ENCODE measurements around the gene HARS2.
A peak's percentile ranks its signal among the peaks of the same experiment; 100 is the strongest.
"Not testable (repeated sequence)": the region's sequence is repeated elsewhere in the genome, so short reads cannot be mapped to it uniquely, and the experiment has no call there.

Gene HARS2, protein sequence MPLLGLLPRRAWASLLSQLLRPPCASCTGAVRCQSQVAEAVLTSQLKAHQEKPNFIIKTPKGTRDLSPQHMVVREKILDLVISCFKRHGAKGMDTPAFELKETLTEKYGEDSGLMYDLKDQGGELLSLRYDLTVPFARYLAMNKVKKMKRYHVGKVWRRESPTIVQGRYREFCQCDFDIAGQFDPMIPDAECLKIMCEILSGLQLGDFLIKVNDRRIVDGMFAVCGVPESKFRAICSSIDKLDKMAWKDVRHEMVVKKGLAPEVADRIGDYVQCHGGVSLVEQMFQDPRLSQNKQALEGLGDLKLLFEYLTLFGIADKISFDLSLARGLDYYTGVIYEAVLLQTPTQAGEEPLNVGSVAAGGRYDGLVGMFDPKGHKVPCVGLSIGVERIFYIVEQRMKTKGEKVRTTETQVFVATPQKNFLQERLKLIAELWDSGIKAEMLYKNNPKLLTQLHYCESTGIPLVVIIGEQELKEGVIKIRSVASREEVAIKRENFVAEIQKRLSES

DNA sequence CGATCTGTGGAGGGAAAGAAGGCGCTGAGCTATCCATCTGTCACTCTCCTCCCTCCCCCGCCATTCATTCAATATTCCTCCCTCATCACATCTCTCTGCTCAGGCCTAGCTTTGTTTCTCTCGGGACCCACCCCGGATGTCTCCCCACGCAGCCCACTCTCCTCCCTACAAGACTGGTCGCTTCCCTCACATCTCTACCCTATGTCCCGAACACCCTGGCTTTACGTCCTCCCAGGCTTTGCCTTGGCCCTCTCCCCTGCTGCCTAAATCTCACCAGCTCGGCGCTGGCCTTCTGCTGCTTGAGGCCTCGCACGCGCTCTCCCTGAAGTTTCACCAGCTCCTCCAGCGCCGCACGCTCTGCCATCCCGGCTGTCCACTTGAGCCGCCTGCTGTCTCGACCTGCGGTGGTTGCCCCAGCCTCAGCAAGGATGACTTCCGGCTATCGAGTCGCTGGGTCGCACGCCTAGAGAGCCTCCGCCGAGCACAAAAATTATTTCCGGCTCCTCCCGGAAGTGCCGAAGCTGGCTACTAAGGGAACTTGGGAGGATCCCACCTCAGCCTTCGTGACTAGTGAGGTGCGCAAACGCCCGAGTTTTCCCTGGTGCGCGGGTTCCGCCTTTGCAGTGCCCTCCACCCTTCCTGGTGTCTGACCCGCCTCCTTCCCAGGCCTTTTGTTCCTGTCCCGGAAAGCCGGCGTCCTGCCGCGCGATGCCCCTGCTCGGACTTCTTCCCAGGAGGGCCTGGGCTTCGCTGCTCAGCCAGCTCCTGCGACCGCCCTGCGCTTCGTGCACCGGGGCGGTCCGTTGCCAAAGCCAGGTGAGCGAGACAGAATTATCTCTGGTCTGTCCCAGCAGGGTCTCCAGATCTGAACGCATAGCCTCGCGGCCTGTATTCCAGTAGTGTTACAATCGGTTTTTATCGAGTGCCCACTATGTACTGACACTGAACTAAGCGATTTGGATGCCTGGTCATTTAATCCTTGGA is at the start of gene HARS2, which contains the start of gene HARS1:
Gene HARS2 (plus strand): TSS at position 515 of the 984 bp plus-strand sequence. CDS start 194 bp downstream, at position 709.
Gene HARS1 (minus strand): TSS at position 430 of the 984 bp plus-strand sequence. CDS start 66 bp downstream, at position 364.
- peak; percentile 97 for DNase-seq

DNA sequence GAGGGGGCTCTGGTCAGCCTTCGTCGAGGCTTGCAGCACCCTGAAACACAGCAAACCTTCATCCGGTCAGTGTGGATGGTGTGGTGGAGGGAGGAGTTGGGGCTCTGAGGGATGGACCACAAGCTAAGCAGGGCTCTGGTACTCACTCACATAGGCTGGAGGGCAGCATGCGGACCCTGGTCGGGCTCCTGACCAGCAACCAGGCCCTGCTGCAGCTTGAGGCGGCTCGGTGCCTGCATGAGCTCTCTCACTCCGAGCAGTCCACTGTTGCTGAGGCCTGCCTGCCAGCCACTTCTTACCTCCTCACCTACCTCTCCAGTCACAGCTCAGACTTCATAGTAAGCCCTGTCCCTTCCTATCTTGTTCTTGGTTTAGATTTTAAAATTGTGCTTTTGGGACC is 49.5 kb upstream of the HARS2 start:
- DNase-seq = no peak

DNA sequence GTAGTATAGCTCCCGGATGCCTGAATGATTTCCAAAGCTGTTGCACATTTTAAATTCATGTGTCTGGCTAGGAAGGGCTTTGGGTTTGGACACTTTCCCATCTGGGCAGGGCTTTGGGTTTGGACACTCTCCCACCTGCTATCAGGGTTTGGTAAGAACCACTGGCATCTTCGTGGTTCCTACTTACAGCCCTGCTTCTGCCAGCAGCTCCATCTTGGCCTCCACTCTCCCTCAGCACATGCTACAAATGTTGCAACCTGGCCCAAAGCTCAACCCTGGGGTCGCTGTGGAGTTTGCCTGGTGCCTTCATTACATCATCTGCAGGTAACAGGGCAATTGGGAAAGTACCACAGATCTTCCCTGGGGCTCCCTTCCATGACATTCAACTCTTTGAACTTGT is 48.5 kb upstream of the HARS2 start:
- no peak for DNase-seq

DNA sequence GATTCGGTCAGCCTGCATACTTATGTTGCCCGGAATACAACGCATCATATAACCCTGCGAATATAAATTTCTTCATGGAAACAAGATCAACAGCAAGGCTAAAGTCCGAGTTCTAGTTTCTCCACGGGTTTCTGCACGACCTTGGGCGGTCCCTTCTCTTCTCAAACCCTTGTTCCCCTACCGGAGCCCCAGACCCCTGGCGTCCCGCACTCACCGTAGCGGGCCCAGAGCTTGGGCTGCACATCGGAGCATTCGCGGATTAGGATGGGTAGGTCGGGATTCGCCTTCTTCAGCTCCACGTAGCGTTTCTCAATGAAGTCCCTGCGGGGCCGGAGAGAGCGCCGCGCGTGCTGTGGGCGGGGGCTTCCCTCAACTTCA is 44.2 kb upstream of the HARS2 start:
- DNase-seq = no peak

DNA sequence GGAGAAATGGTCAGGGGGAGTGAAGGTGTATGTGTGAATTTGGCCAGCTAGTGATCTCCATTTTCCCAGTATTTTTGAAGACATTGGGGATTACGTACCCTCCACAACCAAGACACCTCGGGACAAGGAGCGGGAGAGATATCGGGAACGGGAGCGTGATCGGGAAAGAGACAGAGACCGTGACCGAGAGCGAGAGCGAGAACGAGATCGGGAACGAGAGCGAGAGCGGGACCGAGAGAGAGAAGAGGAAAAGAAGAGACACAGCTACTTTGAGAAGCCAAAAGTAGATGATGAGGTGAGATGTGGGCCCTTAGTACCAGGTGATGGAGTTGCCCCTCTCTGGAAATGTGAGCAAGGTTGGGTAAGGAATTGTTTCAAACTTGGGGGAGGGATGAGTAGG is 32.4 kb upstream of the HARS2 start:
- DNase-seq = no peak

DNA sequence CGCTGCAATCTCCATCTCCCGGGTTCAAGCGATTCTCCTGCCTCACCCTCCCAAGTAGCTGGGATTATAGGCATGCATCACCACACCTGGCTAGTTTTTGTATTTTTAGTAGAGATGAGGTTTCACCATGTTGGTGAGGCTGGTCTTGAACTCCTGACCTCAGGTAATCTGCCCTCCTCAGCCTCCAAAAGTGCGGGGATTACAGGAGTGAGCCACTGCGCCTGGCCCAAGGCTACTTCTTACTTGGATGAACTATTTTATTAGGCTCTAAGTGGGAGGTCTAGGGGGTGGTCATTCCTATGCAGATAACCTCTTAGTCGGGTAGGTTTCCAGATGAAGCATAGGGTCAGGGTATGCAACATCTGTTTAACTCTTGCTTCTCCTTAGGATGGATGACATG is 30.9 kb upstream of the HARS2 start:
- not testable (repeated sequence) for DNase-seq

DNA sequence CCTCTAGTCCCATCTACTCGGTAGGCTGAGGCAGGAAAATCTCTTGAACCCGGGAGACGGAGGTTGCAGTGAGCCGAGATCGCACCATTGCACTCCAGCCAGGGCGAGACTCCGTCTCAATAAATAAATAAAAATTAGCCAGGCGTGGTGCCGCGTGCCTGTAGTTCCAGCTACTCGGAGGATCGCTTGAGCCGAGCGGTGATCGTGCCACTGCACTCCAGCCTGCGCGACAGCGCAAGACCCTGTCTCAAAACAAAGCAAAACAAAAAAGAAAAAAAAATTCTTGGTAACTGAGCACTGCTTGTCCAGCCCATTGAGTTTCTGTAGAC is 27.3 kb upstream of the HARS2 start:
- no peak for DNase-seq

DNA sequence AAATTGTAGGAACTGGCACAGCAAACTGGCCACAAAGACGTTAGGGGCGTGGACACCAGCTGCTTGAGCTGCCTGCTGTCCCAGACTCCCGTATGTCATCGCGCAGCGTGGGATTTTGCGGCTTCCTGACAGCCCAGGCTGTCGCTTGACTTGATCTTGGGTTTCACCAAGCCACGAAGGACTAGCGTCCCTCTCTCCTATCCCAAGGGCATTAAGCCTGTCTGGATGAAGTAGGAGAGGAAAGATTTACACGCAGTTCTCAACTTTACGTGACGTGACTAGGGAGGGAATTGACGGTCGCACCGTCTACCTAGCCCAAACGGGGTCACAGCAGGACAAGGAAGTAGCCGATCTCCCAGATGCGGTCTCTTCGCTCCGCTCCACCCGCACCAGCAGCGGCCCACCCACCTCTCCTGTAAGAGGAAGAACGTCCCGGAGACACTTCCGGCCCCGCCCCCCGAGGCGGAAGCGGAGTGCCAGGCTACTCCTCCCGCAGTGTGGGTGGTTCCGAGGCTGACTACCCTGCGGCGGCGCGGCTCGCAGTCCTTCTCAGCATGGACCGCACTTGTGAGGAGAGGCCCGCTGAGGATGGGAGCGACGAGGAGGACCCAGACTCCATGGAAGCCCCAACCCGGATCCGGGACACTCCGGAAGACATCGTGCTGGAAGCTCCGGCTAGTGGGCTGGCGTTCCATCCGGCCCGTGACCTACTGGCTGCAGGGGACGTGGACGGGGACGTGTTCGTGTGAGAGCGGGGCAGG is 26.7 kb upstream of the HARS2 start, which contains the start of gene WDR55:
Gene WDR55 (plus strand): TSS at position 546 of the 761 bp plus-strand sequence. CDS start 9 bp downstream, at position 555.
- peak; percentile 97 for DNase-seq

DNA sequence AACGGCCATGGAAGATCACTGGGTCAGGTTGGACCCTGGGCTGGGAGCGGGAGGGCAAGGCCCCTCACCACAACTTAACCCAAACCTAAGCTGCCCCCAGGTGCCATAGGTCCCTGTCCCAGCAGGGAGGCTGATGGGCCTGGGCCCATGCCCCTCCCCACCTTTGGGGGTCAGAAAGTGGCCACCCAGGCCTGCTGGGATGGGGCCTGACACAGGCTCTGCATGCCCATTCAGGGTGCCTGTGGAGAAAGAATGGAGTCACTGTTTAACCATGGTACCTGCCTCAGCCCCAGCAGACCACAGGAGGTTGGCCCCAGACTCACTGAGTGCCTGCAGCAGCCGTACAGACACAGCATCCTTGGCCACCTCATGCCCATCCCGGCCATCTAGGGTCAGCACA is 20.2 kb upstream of the HARS2 start:
- not testable (repeated sequence) for DNase-seq

DNA sequence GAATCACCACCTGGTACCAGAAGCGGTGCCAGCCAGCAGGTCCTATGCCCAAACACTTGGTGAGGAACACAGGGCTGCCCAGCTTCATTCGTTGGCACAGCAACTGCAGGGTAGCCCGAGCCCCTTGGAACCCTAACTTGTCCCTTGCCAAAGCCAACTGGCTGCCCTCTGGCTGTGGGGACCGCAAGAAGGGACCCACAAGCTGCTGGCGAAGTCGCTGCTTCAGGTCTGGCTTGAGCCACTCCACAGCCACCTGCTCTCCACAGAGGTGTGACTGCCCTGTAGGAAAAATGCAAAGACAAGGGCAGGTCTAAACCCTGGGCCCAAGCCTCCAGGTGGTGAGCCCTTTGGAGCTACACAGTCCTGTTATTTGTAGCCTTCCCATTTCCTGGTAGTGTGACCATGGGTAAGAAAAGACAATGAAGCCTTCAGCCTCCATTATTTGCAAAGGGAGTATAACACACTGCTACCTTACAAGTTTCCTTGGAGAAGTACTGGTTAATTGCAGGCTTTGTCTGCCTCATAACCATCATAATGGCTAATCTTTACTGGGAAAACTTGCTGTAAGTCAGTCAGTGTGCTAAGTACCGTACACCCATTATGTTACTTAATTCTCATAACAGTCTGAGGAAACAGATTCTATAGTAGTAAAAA is 19.7 kb upstream of the HARS2 start:
- no peak for DNase-seq

DNA sequence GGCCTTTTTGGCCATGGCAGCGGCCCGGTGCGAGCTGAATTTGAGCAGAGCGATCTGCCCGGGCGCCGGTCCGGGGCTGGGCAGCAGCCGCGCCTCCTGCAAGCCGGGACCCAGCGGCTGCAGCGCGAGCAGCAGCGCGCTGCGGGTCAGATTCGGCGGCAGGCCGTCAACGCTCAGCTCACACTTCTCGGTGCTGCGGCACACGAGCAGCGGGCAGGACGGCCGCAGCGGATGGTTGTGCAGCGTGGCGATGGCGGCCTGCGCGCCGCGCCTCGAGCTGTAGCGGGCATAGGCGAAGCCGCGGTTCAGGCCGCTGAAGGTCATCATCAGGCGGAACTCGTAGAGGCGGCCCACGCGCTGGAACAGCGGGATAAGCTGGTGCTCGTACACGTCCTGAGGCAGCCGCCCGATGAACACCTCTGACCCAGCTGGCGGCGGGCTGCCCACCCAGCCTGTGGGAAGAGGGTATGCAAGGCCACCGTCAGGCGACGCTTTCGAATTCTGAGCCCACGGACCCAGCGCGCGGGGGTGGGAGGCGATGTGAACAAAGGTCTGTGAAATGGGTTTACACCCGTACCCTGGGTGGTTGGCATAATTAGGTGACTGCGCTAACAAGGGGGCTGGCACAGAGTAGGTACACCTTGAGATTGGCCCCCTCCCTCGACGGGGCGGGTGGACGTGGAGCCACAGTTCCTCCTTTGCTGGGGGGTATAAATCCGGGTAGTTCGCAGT is 18.6 kb upstream of the HARS2 start:
- DNase-seq = peak; percentile 25

DNA sequence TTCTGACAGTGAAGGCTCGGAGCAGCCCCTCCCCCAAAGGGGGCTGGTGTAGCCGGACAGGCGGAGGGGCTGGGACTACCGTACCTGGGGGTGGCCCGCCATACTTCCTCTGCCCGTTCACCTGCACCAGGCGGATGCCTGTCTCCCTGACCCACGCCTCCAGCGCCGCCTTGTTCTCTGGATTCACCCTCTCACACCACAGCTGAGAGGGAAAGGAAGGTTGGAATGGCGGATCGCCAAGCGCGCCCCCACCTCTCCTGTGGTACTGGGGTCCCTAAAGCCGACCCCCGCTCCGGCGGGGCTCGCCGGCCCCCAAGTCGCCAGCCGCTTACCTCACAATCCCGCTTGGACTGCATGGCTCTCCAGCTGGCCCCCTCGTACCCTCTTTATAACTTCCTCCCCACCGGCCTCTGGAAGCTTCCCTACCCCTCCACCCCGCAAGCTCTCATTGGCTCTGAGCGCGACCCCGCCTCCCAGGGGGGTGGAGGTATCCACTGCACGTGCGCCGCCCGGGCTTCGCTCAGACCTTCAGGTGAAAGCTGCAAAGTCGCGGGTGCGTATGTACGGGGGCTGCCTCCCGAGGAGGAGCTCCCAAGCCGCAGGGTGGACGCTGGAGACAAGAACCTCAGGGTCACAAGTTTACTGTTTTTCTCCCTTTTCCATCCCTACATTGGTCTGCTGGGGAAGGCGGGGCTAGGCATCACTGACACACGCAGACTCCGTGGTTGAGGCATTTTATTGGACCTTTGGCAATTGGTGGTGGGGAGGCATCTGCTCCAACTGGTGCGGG is 17.9 kb upstream of the HARS2 start, which contains the start of gene DND1:
Gene DND1 (minus strand): TSS at position 390 of the 790 bp plus-strand sequence. CDS start 34 bp downstream, at position 356.
- no peak for DNase-seq

DNA sequence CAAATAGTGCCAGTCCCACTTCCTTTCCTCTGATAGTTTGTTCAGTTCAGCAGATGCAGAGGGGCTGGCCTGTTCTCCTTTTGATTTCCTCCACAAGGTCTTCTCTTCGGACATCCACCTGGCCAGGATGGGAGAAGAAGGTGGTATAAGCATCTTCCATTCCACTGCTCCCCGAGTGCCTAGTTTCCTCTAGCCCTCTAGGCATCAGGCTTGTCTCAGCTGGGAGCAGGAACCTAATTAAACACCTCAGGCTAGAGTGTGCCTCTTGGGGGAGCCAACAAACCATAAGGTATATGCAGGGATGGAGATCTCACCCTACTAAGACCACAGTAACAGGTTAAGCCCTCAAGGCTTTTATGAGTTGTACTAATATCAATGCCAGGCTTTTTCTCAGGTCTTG is 17.0 kb upstream of the HARS2 start:
- DNase-seq = no peak

DNA sequence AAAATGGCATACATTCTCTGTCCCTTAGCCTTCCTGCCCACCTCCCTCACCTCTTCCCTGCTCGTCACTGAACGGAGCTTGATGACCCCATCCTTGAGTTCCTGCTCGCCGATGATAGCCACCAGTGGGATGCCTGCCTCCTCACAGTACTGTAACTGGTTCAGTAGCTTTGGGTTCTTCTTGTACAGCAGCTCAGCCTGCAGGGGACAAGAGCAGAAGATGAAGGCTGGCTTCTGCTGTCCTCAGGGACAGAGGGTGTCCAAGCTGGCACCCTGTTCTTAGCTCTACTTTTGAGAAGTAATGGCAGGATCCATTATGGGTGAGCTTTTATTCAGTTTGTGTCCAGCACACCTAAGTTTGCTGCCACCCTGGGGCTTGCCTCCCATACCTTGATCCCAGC is 16.6 kb upstream of the HARS2 start:
- no peak for DNase-seq

DNA sequence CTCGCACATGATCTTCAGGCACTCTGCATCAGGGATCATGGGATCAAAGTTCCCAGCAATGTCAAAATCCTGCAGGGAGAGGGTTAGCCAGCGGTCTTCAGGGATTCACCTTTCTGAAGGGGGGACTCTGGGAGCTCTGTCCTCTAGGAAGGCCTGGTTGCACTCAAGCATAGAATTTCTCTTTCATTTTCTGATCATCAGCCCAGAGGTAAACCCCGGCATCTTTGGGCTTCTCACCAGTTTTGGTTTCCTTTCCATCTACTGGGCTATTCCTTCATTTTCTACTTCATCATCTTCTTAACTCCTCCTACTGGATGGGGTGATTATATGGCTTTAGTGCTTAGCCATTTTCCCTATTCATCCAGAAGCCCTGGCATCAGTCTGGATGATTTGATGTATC is 13.3 kb upstream of the HARS2 start:
- peak; percentile 54 for DNase-seq

DNA sequence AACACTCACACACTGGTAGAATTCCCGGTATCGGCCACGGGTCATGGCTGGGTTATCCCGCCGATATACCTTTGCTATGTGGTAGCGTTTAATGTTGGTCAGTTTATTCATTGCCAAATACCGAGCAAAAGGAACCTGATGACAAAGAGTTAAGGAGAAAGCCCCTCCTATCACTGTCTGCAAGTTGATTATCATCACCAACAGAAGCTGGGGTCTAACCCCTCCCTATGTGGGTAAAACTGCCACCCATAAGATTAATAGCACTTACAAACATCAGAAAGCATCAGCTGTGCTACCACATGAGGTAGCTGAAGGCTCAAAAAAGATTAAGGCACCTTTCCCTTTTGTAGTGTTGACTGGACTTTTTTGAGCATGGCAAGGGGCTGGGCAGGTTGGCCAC is 12.3 kb upstream of the HARS2 start:
- no peak for DNase-seq

DNA sequence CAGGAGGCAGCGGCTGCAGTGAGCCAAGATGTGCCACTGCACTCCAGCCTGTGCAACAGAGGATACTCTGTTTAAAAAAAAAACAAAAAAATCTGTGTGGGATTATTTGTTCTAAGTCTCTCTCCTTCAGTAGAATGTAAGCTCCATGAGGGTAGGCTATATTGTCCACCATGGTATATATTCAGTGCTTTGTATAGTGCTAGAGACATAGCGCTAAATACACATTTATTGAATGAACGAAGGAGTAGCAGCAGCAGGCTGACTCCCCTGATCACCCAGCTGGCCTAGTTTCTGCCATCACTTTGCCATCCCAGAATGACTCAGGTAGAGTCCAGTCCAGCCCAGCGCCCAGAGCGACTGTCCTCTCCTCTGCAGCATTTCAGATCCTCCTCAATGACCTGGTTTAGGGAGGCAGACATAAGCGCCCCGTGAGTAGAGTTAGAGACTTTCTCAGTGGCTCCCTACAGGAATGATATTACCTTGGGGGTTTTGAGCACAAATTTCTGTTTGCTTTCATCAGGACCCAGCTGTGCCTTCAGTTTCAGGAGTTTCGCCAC is 801 bp upstream of the HARS2 start:
- no peak for DNase-seq

DNA sequence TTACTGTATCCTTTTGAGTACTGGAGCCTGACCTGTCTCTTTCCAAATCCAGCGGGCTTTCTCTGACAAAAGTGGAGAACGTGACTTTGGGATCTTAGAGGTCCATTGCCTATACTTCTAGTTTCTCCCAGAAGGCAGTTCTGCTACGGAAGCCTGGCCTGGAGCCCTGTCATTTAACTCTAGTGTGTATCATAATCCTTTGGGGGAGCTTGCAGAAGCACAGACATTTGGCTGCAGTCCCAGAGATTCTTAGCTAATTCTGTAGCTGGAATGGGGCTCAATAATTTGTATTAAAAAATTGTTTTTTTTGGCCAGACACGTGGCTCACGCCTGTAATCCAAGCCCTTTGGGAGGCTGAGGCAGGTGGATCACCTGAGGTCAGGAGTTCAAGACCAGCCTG is 3.0 kb downstream of the HARS2 start:
- DNase-seq = no peak

DNA sequence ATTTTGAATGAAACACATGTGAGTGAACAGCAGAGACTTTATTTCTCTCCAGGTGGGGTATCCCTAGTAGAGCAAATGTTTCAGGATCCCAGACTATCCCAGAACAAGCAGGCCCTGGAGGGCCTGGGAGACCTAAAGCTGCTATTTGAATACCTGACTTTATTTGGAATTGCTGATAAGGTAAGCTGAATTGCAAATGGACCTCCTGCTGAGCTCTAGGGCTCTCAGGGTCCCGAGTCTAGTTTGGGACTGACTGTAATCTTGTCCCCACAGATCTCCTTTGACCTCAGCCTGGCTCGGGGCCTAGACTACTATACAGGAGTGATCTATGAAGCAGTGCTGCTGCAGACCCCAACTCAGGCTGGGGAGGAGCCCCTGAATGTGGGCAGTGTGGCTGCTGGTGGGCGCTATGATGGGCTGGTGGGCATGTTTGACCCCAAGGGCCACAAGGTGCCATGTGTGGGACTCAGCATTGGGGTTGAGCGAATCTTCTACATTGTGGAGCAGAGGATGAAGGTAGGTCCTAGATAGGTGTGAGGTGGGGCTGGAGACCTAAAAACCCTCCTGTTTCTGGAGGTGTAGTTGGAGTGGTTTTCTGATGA is 5.7 kb downstream of the HARS2 start:
- no peak for DNase-seq

Data from suppressor macrophage treated with lipopolysaccharide for 4 hours (primary cell).